ENCODE results near the gene ISYNA1.

The ISYNA1 gene

DNA sequence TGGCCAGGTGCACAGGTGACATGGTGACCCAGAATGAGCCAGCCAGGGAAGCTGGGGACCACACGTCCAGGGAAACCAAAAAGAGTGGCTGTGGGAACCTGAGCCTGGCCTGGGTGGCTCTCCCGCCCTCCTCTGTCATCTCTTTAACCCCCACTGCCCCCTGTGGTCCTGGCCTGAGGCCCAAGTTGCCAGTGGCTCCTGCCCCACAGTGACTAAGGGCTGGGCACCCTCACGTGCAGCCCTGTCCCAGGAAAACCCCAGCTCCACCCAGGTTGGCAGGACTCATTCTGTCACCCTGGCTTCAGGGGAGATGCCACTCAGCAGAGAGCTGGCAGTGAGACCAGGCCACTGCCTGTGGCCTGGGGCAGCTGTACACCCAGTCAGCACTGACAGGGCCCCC is 30.6 kb upstream of the ISYNA1 start:
- in situ Hi-C loops (cut with MboI; ENCODE audit: low sequenced_read_pairs) = no loop called here

DNA sequence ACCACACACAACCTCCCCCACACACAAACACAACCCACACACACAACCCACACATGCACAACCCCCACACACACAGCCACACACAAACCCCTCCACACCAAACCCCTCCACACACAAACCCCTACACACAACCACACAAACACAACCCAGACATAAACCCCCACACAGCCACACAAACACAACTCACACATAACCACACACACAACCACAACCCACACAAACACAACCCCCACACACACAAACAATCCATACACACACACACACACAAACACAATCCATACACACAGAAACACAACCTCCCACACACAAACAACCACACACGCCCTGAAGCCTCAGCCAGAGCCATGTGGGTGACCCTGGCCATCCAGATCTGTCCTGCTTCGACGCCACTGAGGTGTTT is 30.0 kb upstream of the ISYNA1 start:
- in situ Hi-C loops (cut with MboI; ENCODE audit: low sequenced_read_pairs) = no loop called here

DNA sequence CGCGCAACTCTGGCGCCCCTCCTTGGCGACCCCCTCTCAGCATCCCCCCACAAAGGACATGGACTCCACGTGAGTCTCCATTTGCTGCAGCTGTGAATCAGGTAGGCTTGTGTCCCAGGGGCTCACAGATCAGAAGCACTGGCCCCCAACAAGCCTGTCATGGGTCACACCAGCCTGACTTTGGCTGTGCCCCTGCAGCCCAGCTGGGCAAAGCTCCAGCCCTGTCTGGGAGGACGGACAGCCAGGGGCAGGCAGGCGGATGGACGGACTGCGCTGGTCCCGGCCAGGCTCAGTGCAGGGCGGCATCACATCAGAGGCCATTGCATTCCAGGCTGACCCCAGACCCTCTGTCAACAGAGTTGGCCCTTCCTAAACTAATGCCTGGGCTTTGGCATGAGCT is 28.4 kb upstream of the ISYNA1 start:
- in situ Hi-C loops (cut with MboI; ENCODE audit: low sequenced_read_pairs) = no loop called here

- in situ Hi-C loops (cut with MboI; ENCODE audit: low sequenced_read_pairs) = no loop called here
These were observed 28.0 kb upstream of the ISYNA1 start for GRCh38 chr19:18465964-18466339.

- in situ Hi-C loops (cut with MboI; ENCODE audit: low sequenced_read_pairs) = no loop called here
These were observed 27.5 kb upstream of the ISYNA1 start for GRCh38 chr19:18465214-18465963.

DNA sequence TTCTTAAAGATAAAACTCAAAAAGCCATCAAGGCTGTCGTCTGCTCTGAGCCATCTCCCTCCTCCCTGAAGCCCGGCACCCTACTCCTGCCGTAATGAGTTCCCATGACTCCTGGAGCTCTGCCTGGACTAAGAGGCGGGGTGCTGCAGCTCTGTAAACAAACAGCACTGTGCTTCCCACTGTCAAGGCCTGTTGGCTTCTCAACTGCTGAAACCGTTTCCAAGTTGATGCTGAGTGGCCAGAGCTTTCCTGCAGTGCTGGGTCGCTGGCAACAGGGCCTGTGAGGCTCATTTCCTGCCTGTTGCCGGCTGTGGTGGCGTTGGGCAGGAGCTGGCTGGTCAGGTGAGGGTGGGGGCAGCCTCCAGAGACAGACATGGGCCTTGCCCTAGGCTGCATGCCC is 26.7 kb upstream of the ISYNA1 start:
- in situ Hi-C loops (cut with MboI; ENCODE audit: low sequenced_read_pairs) = no loop called here

GRCh38 chr19:18461471-18461870 is 23.5 kb upstream of the ISYNA1 start:
- in situ Hi-C loops (cut with MboI; ENCODE audit: low sequenced_read_pairs) = no loop called here

DNA sequence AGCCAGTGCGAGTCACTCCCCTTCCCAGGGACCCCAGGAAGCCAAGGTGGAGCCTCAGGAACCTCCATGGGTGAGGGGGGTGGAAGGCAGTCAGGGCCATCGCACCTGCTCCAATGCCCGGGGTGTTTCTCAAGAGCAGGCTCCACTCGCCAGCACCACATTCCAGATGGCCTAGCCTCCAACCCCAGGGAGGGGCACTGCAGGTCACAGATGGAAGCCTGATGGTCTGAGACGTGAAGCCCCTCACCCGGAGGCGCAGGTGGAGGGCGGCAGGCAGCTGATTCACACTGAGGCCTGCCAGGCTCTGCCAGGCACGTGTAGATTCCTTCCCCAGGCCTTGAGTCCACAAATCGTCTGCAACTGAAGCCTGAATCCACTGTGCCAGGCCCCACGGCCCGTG is 23.0 kb upstream of the ISYNA1 start:
- in situ Hi-C loops (cut with MboI; ENCODE audit: low sequenced_read_pairs) = no loop called here

DNA sequence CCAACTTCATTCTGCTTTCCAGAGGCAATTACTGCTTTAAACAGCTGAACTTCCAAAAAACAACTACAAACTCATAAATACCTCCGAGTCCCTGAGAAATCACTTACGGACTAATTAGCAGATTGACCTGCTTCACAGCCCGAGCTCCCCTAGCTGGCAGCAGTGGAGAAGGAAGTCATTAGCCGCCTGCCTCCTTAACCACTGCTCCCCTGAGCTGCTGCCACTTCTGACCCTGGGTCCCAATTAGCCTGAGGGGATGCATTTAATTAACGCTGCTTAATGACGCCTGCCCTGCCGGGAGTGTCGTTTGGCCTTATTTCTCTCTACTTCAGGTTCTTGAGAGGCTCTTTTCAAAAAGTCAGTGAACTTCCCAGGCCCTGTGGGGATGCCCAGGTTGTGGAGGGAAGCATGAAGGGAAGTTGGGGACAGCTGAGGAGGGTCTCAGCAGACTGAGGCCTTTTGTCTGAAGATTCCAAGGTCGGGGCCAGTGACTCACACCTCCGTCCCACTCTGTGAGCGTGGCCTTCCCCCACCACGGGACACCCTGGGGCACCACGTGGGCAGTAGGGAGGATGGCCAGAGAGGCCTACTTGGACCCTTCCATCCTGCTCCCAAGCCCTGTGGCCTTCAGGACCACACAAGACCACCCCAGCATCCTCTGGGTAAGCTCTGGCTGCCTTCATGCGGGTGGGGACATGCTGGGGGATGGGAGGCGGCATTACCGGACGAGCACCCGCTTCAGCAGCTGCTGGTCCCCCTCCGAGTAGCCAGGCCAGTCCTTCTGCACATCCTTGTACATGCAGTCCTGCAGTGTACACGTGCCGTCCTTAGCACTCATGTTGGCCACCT is 19.8 kb upstream of the ISYNA1 start:
- in situ Hi-C loops (cut with MboI; ENCODE audit: low sequenced_read_pairs) = no loop called here

- in situ Hi-C loops (cut with MboI; ENCODE audit: low sequenced_read_pairs) = no loop called here
These were observed 19.0 kb upstream of the ISYNA1 start for GRCh38 chr19:18456974-18457373.

GRCh38 chr19:18456279-18456678 is 18.3 kb upstream of the ISYNA1 start:
- in situ Hi-C loops (cut with MboI; ENCODE audit: low sequenced_read_pairs) = no loop called here

GRCh38 chr19:18453269-18454024 is 15.5 kb upstream of the ISYNA1 start:
- in situ Hi-C loops (cut with MboI; ENCODE audit: low sequenced_read_pairs) = no loop called here

DNA sequence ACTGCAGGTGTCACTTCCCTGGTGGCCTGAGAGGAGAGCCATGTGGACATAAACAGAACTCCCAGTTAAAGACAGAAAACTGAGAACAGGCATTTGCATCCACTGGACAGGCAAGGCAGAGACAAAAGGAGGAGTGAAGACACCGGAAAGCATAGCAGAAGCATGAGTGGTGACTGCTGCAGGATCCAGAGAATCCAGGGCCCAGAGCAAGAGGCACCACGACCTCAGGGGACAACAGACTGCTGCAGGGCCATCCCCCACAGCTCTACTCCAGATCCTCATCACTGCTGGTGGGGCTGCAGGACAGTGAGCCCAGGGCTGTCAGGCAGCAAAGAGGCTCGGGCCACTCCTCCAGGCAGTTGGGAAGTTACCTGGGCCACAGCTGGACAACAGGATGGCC is 14.5 kb upstream of the ISYNA1 start:
- in situ Hi-C loops (cut with MboI; ENCODE audit: low sequenced_read_pairs) = no loop called here

- in situ Hi-C loops (cut with MboI; ENCODE audit: low sequenced_read_pairs) = no loop called here
These were observed 13.3 kb upstream of the ISYNA1 start for GRCh38 chr19:18450931-18451836.

DNA sequence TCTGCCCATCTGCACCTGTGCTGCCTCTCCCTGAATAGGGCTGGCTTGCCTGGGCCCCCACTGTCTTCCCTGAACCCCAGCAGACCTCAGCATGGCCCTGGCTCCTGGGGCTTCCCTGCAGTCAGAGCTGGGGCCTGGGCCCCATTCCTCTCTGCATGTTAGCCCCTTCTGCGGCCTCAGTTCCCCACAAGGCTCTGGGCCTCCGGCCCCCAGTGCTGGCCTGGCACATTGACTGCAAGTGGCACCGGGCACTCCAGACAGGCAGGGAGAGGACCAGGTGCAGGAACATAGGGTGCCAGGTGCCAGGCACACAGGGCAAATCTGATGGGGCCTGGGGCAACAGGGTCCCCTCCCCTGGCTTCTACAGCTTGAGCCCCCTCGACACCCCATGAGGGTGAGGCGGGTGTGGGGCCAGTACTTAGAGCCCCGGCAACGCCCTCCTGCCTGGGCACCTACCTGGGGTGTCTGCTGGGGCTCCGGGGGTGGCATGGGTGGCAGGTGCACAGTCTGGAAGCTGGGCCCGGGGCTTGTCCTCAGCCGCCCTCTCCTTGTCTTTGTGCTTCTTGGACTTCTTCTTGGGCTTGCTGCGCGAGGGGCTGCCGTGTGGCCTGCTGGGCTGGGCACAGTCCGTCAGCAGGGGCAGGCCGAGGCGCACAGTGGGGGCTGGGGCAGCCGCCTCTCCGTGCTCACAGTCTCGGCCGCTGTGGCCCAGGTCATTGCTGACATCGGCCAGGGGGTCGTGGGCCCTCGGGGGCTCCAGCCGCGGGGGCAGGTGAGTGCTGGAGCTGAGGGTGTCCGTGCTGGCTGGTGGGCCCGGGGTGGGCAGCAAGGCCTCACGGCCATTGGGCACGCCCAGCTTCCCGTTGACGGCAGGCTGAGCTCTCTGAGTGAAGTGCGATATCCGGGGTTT is 12.3 kb upstream of the ISYNA1 start:
- in situ Hi-C loops (cut with MboI; ENCODE audit: low sequenced_read_pairs) = no loop called here

DNA sequence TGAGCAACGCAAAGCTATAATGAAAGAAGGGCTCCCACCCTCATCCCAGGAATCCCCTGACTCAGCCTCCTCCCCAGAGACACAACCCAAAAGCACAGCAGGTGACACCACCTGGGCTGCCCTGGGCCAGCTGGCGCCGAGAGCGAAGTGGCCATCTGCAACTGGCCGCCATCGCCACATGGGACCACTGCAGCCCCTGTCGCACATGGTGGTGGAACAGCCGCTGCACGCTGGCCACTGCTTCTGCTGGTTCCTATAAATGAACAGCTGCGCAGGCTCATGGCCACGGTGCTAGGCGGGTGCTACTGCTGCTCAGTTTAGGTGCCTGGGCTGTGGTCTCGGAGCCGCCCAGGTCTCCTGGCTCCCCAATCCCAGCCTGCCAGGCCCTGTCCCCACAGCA is 11.6 kb upstream of the ISYNA1 start:
- in situ Hi-C loops (cut with MboI; ENCODE audit: low sequenced_read_pairs) = no loop called here

- in situ Hi-C loops (cut with MboI; ENCODE audit: low sequenced_read_pairs) = no loop called here
These were observed 9.0 kb upstream of the ISYNA1 start for GRCh38 chr19:18446811-18447359.

GRCh38 chr19:18446145-18446810 is 8.3 kb upstream of the ISYNA1 start:
- in situ Hi-C loops (cut with MboI; ENCODE audit: low sequenced_read_pairs) = no loop called here

Data from hTERT RPE-1 (cell line).